Measurements from ENCODE around the gene RAB40C.

RAB40C gene

DNA sequence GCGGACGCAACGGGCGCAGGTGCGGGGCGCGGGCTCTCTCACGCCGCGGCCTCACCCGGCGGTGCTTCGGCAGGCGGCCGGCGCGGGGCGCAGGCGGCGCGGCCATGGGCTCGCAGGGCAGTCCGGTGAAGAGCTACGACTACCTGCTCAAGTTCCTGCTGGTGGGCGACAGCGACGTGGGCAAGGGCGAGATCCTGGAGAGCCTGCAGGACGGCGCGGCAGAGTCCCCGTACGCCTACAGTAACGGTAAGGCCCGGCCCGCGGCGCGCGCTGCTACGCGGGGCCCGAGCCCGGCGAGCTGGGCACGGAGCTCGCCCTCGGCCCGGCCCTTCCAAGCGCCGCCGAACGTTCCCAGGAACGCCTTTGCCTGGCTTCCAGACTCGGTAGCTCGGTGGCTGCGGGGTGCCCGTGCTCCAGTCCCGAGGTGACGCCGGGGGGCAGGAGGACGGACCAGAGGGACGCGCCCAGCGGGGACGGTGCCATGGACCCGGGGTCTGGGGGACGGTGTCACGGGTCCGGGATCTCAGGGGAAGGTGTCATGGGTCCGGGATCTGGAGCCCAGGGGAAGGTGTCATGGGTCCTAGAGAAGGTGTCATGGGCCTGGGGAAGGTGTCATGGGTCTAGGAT, 435 bp downstream of the RAB40C start:
- Histone ChIP-seq H3K27ac (replicated peaks) (peak overlapping the region; percentile 67), H3K27me3 (ENCODE audit: insufficient read depth, poor library complexity, severe bottlenecking) (no peaks in the 10 kb centered on the region), H3K4me3 (replicated peaks; ENCODE audit: insufficient read depth, low read length) (peak overlapping the region; percentile 87)
- TF ChIP-seq GABPA (IDR thresholded peaks at IDR 0.05; ENCODE audit: low read depth), result no peak
- TF ChIP-seq POLR2AphosphoS5 (IDR thresholded peaks at IDR 0.05; ENCODE audit: low read depth), result no peak
- no peak for TF ChIP-seq SPI1 (IDR thresholded peaks at IDR 0.05; ENCODE audit: borderline replicate concordance, low read depth)
- TF ChIP-seq, protein P1, sequence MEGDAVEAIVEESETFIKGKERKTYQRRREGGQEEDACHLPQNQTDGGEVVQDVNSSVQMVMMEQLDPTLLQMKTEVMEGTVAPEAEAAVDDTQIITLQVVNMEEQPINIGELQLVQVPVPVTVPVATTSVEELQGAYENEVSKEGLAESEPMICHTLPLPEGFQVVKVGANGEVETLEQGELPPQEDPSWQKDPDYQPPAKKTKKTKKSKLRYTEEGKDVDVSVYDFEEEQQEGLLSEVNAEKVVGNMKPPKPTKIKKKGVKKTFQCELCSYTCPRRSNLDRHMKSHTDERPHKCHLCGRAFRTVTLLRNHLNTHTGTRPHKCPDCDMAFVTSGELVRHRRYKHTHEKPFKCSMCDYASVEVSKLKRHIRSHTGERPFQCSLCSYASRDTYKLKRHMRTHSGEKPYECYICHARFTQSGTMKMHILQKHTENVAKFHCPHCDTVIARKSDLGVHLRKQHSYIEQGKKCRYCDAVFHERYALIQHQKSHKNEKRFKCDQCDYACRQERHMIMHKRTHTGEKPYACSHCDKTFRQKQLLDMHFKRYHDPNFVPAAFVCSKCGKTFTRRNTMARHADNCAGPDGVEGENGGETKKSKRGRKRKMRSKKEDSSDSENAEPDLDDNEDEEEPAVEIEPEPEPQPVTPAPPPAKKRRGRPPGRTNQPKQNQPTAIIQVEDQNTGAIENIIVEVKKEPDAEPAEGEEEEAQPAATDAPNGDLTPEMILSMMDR (IDR thresholded peaks at IDR 0.05; ENCODE audit: insufficient read depth, low read length), result no peak
- TF ChIP-seq, protein P2, sequence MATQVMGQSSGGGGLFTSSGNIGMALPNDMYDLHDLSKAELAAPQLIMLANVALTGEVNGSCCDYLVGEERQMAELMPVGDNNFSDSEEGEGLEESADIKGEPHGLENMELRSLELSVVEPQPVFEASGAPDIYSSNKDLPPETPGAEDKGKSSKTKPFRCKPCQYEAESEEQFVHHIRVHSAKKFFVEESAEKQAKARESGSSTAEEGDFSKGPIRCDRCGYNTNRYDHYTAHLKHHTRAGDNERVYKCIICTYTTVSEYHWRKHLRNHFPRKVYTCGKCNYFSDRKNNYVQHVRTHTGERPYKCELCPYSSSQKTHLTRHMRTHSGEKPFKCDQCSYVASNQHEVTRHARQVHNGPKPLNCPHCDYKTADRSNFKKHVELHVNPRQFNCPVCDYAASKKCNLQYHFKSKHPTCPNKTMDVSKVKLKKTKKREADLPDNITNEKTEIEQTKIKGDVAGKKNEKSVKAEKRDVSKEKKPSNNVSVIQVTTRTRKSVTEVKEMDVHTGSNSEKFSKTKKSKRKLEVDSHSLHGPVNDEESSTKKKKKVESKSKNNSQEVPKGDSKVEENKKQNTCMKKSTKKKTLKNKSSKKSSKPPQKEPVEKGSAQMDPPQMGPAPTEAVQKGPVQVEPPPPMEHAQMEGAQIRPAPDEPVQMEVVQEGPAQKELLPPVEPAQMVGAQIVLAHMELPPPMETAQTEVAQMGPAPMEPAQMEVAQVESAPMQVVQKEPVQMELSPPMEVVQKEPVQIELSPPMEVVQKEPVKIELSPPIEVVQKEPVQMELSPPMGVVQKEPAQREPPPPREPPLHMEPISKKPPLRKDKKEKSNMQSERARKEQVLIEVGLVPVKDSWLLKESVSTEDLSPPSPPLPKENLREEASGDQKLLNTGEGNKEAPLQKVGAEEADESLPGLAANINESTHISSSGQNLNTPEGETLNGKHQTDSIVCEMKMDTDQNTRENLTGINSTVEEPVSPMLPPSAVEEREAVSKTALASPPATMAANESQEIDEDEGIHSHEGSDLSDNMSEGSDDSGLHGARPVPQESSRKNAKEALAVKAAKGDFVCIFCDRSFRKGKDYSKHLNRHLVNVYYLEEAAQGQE (IDR thresholded peaks at IDR 0.05; ENCODE audit: insufficient replicate concordance, low read depth), result no peak
- DNase-seq (ENCODE audit: low read depth in 1 of 2, low spot score in 1 of 2), result no peak

DNA sequence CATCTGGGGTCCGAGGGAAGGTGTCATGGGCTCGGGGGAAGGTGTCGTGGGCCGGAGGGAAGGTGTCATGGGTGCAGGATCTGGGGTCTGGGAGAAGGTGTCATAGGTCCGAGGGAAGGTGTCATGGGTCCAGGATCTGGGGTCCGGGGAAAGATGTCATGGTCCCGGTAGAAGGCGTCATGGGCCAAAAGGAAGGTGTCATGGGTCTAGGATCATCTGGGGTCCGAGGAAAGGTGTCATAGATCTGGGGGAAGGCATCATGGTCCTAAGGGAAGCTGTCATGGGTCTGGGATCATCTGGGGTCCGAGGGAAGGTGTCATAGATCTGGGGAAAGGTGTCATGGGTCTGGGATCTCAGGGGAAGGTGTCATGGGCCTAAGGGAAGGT, 942 bp downstream of the RAB40C start:
- Histone ChIP-seq H3K4me3 (replicated peaks; ENCODE audit: insufficient read depth, low read length) (peak overlapping the region; percentile 87), H3K27ac (replicated peaks) (peak overlapping the region; percentile 67), H3K27me3 (ENCODE audit: insufficient read depth, poor library complexity, severe bottlenecking) (no peaks in the 10 kb centered on the region)
- TF ChIP-seq, protein P2 (IDR thresholded peaks at IDR 0.05; ENCODE audit: insufficient replicate concordance, low read depth), result no peak
- TF ChIP-seq GABPA (IDR thresholded peaks at IDR 0.05; ENCODE audit: low read depth) (no peak), POLR2AphosphoS5 (IDR thresholded peaks at IDR 0.05; ENCODE audit: low read depth) (no peak), SPI1 (IDR thresholded peaks at IDR 0.05; ENCODE audit: borderline replicate concordance, low read depth) (no peak)
- TF ChIP-seq, protein P1 (IDR thresholded peaks at IDR 0.05; ENCODE audit: insufficient read depth, low read length), result no peak
- DNase-seq (ENCODE audit: low read depth in 1 of 2, low spot score in 1 of 2), result no peak

DNA sequence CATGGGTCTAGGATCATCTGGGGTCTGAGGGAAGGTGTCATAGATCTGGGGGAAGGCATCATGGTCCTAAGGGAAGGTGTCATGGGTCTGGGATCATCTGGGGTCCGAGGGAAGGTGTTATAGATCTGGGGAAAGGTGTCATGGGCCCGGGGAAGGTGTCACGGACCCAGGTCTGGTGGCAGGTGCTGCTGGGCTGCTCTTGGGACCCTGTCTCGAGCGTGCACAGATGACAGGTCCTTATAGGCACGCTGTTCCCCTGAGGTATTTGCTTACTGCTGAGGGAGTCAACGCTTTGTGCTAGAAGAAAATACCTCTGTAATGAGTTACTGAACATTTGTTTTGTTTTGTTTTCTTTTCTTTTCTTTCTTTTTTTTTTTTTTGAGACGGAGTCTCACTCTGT, 1.4 kb downstream of the RAB40C start:
- Histone ChIP-seq H3K27me3 (ENCODE audit: insufficient read depth, poor library complexity, severe bottlenecking) (no peaks in the 10 kb centered on the region), H3K27ac (replicated peaks) (no peak overlapping the region; the same call in 1 of the 2 replicates), H3K4me3 (replicated peaks; ENCODE audit: insufficient read depth, low read length) (peak overlapping the region; percentile 87)
- TF ChIP-seq SPI1 (IDR thresholded peaks at IDR 0.05; ENCODE audit: borderline replicate concordance, low read depth) (no peak), GABPA (IDR thresholded peaks at IDR 0.05; ENCODE audit: low read depth) (no peak), POLR2AphosphoS5 (IDR thresholded peaks at IDR 0.05; ENCODE audit: low read depth) (no peak)
- TF ChIP-seq, protein P2 (IDR thresholded peaks at IDR 0.05; ENCODE audit: insufficient replicate concordance, low read depth), result no peak
- TF ChIP-seq, protein P1 (IDR thresholded peaks at IDR 0.05; ENCODE audit: insufficient read depth, low read length), result no peak
- no peak for DNase-seq (ENCODE audit: low read depth in 1 of 2, low spot score in 1 of 2)

All from HL-60 (cell line).